HG03196 (cell line): ENCODE data around the gene ZPLD1.

Experiments used
- ATAC-seq: cut with Tn5 transposase; IDR thresholded peaks from one replicate; pipeline ENCODE4 v1.9.1; 2021; ENCODE audit not compliant: unreplicated experiment

Gene ZPLD1

GRCh38 chr3:102464261-102464660 lies 29.4 kb downstream of the ZPLD1 start:
- ATAC-seq = no peak

GRCh38 chr3:102466001-102466400 lies 31.2 kb downstream of the ZPLD1 start:
- ATAC-seq = no peak

- ATAC-seq = no peak
Observed at GRCh38 chr3:102470066-102470465, 35.3 kb downstream of the ZPLD1 start.

DNA sequence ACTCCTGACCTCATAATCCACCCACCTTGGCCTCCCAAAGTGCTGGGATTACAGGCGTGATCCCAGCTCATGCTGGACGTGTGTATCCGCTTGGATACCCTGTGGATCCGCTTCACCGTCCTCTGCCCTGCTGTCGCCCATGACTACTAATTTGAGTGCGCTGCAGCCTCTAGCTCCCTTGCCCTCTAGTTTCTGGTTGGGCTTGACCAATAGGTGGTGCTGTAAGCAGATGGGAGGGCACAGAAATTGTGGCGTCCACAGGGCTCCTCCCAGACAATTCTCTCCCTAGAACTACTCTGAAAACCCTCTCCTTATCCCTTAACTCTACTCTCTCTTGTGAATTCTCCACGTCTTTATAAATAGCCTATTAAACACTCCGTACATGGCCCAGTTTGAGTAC lies 36.2 kb downstream of the ZPLD1 start:
- ATAC-seq = no peak

- no peak for ATAC-seq
Observed at GRCh38 chr3:102471491-102471890, 36.7 kb downstream of the ZPLD1 start.

DNA sequence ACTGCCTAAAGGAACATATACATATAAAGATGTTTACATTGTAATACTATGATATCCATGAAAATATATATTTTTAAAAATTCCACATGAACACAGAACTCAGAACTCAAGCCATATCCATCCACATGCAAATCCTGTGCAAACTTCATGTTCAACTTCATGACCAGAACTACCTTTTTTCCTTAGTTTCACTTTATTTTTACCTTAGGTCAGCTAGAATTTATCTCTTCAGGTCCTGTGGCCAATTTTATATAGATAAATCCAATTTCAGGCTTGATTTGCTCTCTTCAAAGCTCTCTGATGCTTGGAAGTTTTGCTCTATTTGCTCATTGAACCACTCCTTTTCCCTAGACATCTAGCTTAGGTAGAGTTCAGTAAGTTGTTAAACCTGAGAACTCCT lies 38.8 kb downstream of the ZPLD1 start:
- no peak for ATAC-seq

DNA sequence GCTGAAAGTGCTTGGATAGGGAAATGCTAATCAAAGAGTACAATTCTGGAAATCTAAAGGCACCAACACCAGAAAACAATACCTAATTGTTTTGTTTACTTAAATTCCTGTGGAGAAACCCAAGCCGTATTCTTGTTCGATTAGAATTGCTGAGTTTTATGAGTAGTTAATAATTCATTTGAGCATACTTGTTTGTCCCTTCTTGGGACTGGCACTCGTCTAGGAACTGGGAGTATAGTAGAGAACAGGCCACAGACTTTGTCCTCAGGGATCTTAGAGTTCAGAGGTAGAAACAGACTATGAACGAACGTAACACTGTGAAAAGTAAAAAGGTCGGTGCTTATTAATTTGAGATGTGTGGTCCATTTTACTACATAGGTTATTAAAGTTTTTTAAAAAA lies 39.4 kb downstream of the ZPLD1 start:
- ATAC-seq = no peak

GRCh38 chr3:102476198-102476597 lies 41.4 kb downstream of the ZPLD1 start:
- no peak for ATAC-seq

DNA sequence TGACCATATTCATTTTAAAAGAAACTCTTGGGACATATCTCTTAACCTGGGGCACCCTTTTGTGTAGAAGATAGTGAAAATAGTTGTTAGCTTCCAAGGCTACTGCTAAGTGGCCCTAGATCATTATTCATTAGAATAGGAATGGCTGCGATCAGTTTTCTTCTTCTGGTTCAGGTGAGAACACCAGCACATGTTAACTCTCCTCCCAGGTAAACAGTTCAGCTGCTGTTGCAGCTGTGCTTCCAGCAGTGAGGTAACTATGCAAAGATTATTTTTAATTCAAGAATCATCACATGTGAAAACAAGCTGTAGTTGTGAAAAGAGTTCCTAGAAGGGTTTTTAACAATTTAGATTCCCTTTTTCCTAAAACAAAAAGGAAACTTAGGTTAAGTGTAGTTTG lies 43.3 kb downstream of the ZPLD1 start:
- ATAC-seq = no peak

DNA sequence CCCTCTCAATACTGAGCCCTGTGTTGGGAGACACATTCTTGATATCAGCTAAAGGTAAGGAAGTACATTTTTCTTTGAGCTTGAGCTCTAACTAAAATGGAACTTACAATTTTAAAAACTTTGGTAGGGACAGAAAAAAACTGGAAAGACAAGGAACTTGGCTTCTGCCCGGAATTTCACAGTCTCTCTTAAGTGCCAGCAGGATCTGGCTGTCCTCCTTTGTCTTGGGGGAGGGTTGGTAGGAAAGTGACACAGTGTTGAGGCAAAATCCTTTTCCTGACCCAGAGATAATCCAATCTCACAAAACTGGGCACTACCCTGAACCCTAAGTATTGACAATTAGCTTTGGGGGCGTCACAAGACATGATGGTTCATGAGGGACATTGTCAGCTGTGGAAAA lies 45.3 kb downstream of the ZPLD1 start:
- ATAC-seq = no peak

GRCh38 chr3:102481050-102481449 lies 46.2 kb downstream of the ZPLD1 start:
- no peak for ATAC-seq

DNA sequence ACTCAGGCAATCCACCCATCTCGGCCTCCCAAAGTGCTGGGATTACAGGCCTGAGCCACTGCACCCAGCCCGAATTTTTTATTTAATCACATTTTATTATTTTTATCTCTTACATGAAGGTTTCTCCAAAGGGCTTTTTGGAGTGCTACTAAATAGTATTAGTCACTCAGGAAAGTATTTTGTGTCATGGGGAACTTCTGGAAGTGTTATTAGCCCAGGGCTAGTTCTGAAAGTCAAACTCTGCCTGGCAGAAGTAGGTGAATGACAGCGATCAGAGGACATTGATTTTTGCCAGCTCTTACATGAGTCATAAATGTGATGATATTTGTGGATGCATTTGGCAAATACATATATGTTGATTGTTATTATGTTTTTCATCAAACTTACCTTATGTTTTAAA lies 48.7 kb downstream of the ZPLD1 start:
- ATAC-seq = no peak

- no peak for ATAC-seq
Observed at GRCh38 chr3:102484363-102484762, 49.5 kb downstream of the ZPLD1 start.

- no peak for ATAC-seq
Observed at GRCh38 chr3:102485701-102486100, 50.9 kb downstream of the ZPLD1 start.

GRCh38 chr3:102488331-102488730 lies 53.5 kb downstream of the ZPLD1 start:
- no peak for ATAC-seq

- no peak for ATAC-seq
Observed at GRCh38 chr3:102492300-102492699, 57.5 kb downstream of the ZPLD1 start.

- ATAC-seq = no peak
Observed at GRCh38 chr3:102497571-102497970, 62.8 kb downstream of the ZPLD1 start.

GRCh38 chr3:102505542-102505941 lies 70.7 kb downstream of the ZPLD1 start:
- no peak for ATAC-seq

DNA sequence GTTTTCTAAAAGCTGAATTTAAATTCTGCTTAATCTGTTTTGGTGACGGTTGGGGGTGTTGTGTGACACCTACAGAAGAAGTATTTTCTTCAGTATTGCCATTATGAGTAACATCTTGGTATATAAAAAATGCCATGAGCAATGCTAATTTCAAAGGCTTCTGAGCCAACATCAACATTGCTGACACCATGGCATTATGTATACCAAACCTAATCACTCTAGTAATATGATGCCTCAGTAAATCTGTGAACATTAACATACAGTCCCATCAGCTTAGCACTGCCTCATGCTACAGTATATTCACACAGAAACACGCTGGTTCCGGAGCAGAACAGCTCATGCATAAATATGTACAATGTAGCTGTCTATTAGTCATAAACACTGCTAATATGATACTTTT lies 75.8 kb downstream of the ZPLD1 start:
- no peak for ATAC-seq

DNA sequence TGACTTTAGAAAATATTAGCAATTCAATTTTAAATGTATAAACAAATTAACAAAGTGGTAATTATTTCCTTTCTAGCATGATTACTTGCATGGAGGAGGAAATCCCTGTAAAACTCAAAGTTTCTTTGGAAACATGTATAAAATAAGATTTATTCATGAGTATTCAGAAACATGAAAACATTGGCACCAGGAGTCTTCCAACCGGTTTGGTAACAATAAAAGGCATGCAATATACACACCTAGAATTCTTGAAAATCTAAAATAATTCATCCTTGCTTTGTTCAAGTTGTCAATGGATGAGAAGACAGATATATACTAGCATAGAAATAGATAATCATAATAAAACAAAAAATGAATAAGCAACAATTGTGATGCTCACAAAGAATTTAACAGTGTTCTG lies 76.4 kb downstream of the ZPLD1 start:
- ATAC-seq = no peak

- no peak for ATAC-seq
Observed at GRCh38 chr3:102511639-102512038, 76.8 kb downstream of the ZPLD1 start.

GRCh38 chr3:102512734-102513504 lies 78.1 kb downstream of the ZPLD1 start:
- ATAC-seq = no peak

DNA sequence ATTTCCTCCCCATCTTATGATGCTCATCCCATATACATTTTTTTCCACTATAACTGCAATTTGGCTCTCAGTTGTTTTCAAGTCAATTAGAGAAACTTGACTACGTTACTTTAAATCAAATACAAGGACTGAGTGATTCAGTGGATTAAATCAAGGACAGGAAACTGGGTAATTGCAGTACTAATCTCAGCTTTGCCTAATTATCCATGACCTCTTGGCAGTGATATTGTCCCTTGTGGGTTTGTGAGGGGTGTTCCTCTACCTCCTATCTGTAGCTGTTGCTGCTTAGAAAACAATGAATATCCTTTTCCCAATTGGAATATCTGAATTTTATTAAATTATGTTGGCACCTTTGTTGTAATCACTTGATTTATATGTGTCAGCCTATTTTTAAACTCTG lies 79.4 kb downstream of the ZPLD1 start:
- ATAC-seq = no peak
